ENCODE data around the gene PSMG4. TPM values are rescaled to one million over a fixed set of nuclear protein-coding genes. Genes with fewer than 3 reads are reported as not detected.

PSMG4 gene
- total RNA-seq, 1 donor from 2014 or later, result 27.8 TPM

GRCh38 chr6:3310703-3311102 lies 52.0 kb downstream of the PSMG4 start:
- no peak for TF ChIP-seq CTCF (IDR thresholded peaks at IDR 0.05; ENCODE audit: unreplicated experiment)
- Mint-ChIP-seq H3K27ac (no peak overlapping the region), H3K36me3 (peaks cover 4% of the 10 kb centered on the region), H3K27me3 (ENCODE audit: low read depth) (no peaks in the 10 kb centered on the region), H3K9me3 (peaks cover 4% of the 10 kb centered on the region), H3K4me3 (no peak overlapping the region), H3K4me1 (no peaks in the 10 kb centered on the region)
- DNase-seq (ENCODE audit: low spot score in 2 of 2, unreplicated experiment in 2 of 2), result no peak

- TF ChIP-seq CTCF (IDR thresholded peaks at IDR 0.05; ENCODE audit: unreplicated experiment), result no peak
- Mint-ChIP-seq H3K4me1 (no peaks in the 10 kb centered on the region), H3K4me3 (no peak overlapping the region), H3K27me3 (ENCODE audit: low read depth) (no peaks in the 10 kb centered on the region), H3K27ac (no peak overlapping the region), H3K36me3 (no peaks in the 10 kb centered on the region), H3K9me3 (no peaks in the 10 kb centered on the region)
- no peak for DNase-seq (ENCODE audit: low spot score in 2 of 2, unreplicated experiment in 2 of 2)
Observed at GRCh38 chr6:3311826-3312225, 53.1 kb downstream of the PSMG4 start.

GRCh38 chr6:3312604-3313231 lies 54.0 kb downstream of the PSMG4 start:
- DNase-seq (ENCODE audit: low spot score in 2 of 2, unreplicated experiment in 2 of 2), result no peak
- H3K27ac Mint-ChIP-seq, result no peak overlapping the region
- no peaks in the 10 kb centered on the region for H3K4me1 Mint-ChIP-seq
- no peaks in the 10 kb centered on the region for H3K27me3 Mint-ChIP-seq (ENCODE audit: low read depth)
- H3K9me3 Mint-ChIP-seq, result no peaks in the 10 kb centered on the region
- peaks cover 2% of the 10 kb centered on the region for H3K36me3 Mint-ChIP-seq
- no peak for TF ChIP-seq CTCF (IDR thresholded peaks at IDR 0.05; ENCODE audit: unreplicated experiment)
- no peak overlapping the region for H3K4me3 Mint-ChIP-seq

GRCh38 chr6:3314176-3314575 lies 55.4 kb downstream of the PSMG4 start:
- no peak overlapping the region for H3K4me3 Mint-ChIP-seq
- no peaks in the 10 kb centered on the region for H3K27me3 Mint-ChIP-seq (ENCODE audit: low read depth)
- DNase-seq (ENCODE audit: low spot score in 2 of 2, unreplicated experiment in 2 of 2), result no peak
- H3K27ac Mint-ChIP-seq, result no peak overlapping the region
- no peak for TF ChIP-seq CTCF (IDR thresholded peaks at IDR 0.05; ENCODE audit: unreplicated experiment)
- H3K36me3 Mint-ChIP-seq, result peaks cover 2% of the 10 kb centered on the region
- no peaks in the 10 kb centered on the region for H3K4me1 Mint-ChIP-seq
- H3K9me3 Mint-ChIP-seq, result no peaks in the 10 kb centered on the region

- Mint-ChIP-seq H3K27me3 (ENCODE audit: low read depth) (no peaks in the 10 kb centered on the region), H3K9me3 (no peaks in the 10 kb centered on the region), H3K4me1 (no peaks in the 10 kb centered on the region), H3K4me3 (no peak overlapping the region), H3K36me3 (peaks cover 2% of the 10 kb centered on the region), H3K27ac (no peak overlapping the region)
- no peak for DNase-seq (ENCODE audit: low spot score in 2 of 2, unreplicated experiment in 2 of 2)
- no peak for TF ChIP-seq CTCF (IDR thresholded peaks at IDR 0.05; ENCODE audit: unreplicated experiment)
Observed at GRCh38 chr6:3314621-3315467, 56.1 kb downstream of the PSMG4 start.

Measured in mesothelial cell of epicardium (in vitro differentiated cells).